ENCODE measurements around the gene SLC6A6. TPM values are rescaled to one million over a fixed set of nuclear protein-coding genes. Genes with fewer than 3 reads are reported as not detected.
"Not testable (repeated sequence)": the region's sequence is repeated elsewhere in the genome, so short reads cannot be mapped to it uniquely, and the experiment has no call there.

SLC6A6 gene
- total RNA-seq, 4 donors from 2014 or later: 14.4 to 35.7 (median 17.0) TPM

GRCh38 chr3:14511623-14512280, 109.3 kb downstream of the SLC6A6 start:
- Histone ChIP-seq H3K4me1 (peaks cover 0 to 5% (median 5%) of the 10 kb centered on the region in 3 donors), H3K36me3 (no peaks in the 10 kb centered on the region), H3K27ac (no peak overlapping the region), H3K9me3 (no peaks in the 10 kb centered on the region), H3K4me3 (no peak overlapping the region), H3K27me3 (no peaks in the 10 kb centered on the region)
- no peak for DNase-seq
- TF ChIP-seq, protein P1, sequence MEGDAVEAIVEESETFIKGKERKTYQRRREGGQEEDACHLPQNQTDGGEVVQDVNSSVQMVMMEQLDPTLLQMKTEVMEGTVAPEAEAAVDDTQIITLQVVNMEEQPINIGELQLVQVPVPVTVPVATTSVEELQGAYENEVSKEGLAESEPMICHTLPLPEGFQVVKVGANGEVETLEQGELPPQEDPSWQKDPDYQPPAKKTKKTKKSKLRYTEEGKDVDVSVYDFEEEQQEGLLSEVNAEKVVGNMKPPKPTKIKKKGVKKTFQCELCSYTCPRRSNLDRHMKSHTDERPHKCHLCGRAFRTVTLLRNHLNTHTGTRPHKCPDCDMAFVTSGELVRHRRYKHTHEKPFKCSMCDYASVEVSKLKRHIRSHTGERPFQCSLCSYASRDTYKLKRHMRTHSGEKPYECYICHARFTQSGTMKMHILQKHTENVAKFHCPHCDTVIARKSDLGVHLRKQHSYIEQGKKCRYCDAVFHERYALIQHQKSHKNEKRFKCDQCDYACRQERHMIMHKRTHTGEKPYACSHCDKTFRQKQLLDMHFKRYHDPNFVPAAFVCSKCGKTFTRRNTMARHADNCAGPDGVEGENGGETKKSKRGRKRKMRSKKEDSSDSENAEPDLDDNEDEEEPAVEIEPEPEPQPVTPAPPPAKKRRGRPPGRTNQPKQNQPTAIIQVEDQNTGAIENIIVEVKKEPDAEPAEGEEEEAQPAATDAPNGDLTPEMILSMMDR (IDR thresholded peaks at IDR 0.05): no peak
- TF ChIP-seq POLR2A (IDR thresholded peaks at IDR 0.05): no peak
- intact Hi-C loops (cut with DNase I): no loop called here
- WGBS, 2 donors: 67 to 75% methylated on average over 9 to 12 of the region's 12 CpGs

- 70 to 82% methylated on average over 12 to 15 of the region's 19 CpGs for WGBS, 2 donors
- peaks cover 0 to 5% (median 5%) of the 10 kb centered on the region in 3 donors for H3K4me1 ChIP-seq
- no peak for DNase-seq
- H3K4me3 ChIP-seq: no peak overlapping the region
- TF ChIP-seq, protein P1 (IDR thresholded peaks at IDR 0.05): no peak
- no peak for TF ChIP-seq POLR2A (IDR thresholded peaks at IDR 0.05)
- H3K27me3 ChIP-seq: no peaks in the 10 kb centered on the region
- no peaks in the 10 kb centered on the region for H3K9me3 ChIP-seq
- no peaks in the 10 kb centered on the region for H3K36me3 ChIP-seq
- no peak overlapping the region for H3K27ac ChIP-seq
- intact Hi-C loops (cut with DNase I): no loop called here
Observed at GRCh38 chr3:14512281-14512941, 110.0 kb downstream of the SLC6A6 start.

GRCh38 chr3:14512942-14513327, 110.5 kb downstream of the SLC6A6 start:
- WGBS, 2 donors: 71 to 80% methylated on average over 2 to 8 of the region's 9 CpGs
- Histone ChIP-seq H3K36me3 (no peaks in the 10 kb centered on the region), H3K27ac (no peak overlapping the region), H3K4me1 (peaks cover 0 to 5% (median 5%) of the 10 kb centered on the region in 3 donors), H3K27me3 (no peaks in the 10 kb centered on the region), H3K9me3 (no peaks in the 10 kb centered on the region), H3K4me3 (no peak overlapping the region)
- DNase-seq: no peak
- TF ChIP-seq POLR2A (IDR thresholded peaks at IDR 0.05): no peak
- TF ChIP-seq, protein P1 (IDR thresholded peaks at IDR 0.05): no peak
- intact Hi-C loops (cut with DNase I): no loop called here

GRCh38 chr3:14513566-14514322, 111.3 kb downstream of the SLC6A6 start:
- intact Hi-C loops (cut with DNase I): no loop called here
- Histone ChIP-seq H3K36me3 (no peaks in the 10 kb centered on the region), H3K9me3 (no peaks in the 10 kb centered on the region), H3K4me1 (peaks cover 0 to 5% (median 4%) of the 10 kb centered on the region in 3 donors), H3K4me3 (no peak overlapping the region), H3K27ac (no peak overlapping the region), H3K27me3 (no peaks in the 10 kb centered on the region)
- 56 to 67% methylated on average over 7 to 9 of the region's 18 CpGs for WGBS, 2 donors
- DNase-seq: no peak
- TF ChIP-seq, protein P1 (IDR thresholded peaks at IDR 0.05): no peak
- no peak for TF ChIP-seq POLR2A (IDR thresholded peaks at IDR 0.05)

- Histone ChIP-seq H3K36me3 (no peaks in the 10 kb centered on the region), H3K9me3 (no peaks in the 10 kb centered on the region), H3K27ac (no peak overlapping the region), H3K27me3 (no peaks in the 10 kb centered on the region), H3K4me3 (no peak overlapping the region), H3K4me1 (no peaks in the 10 kb centered on the region)
- TF ChIP-seq, protein P1 (IDR thresholded peaks at IDR 0.05): no peak
- TF ChIP-seq POLR2A (IDR thresholded peaks at IDR 0.05): no peak
- 69 to 88% methylated on average over 5 to 13 of the region's 17 CpGs for WGBS, 2 donors
- intact Hi-C loops (cut with DNase I): no loop called here
- DNase-seq: no peak
Observed at GRCh38 chr3:14514323-14514720, 111.9 kb downstream of the SLC6A6 start.

GRCh38 chr3:14515526-14515925, 113.1 kb downstream of the SLC6A6 start:
- intact Hi-C loops (cut with DNase I); H3K4me3 ChIP-seq; H3K27ac ChIP-seq; H3K4me1 ChIP-seq; H3K36me3 ChIP-seq; H3K27me3 ChIP-seq; H3K9me3 ChIP-seq; DNase-seq: not testable (repeated sequence)
- 86 to 91% methylated on average over 11 of the region's 11 CpGs for WGBS, 2 donors

All from esophagus squamous epithelium (tissue), 5 donors.